PC-3 (cell line): ENCODE results near the gene DLGAP1. TPM values are rescaled to one million over a fixed set of nuclear protein-coding genes. Genes with fewer than 3 reads are reported as not detected.

Experiments used
- ATAC-seq: fragments of 200-7000 bp; cut with Tn5 transposase; 2 replicates; pipeline ENCODE4 v1.9.1; 2020; ENCODE audit warnings: mild to moderate bottlenecking, moderate library complexity
- BruUV-seq: library from RNA; stranded (reverse); fragments of 400-500 nt; replicated peaks from 2 replicates; lab custom pipeline; 2021; lab: Mats Ljungman, UMichigan
- CTCF ChIA-PET: fragments of 300-600 bp; sonication (Branson Sonifier 250); formaldehyde crosslinking; loops from one replicate; lab custom pipeline; 2022; ENCODE audit warnings: antibody characterized with exemption; lab: Charles Lee
- POLR2A ChIA-PET: fragments of 300-600 bp; sonication (Branson Sonifier 250); formaldehyde crosslinking; loops from one replicate; lab custom pipeline; 2022; ENCODE audit warnings: antibody characterized with exemption; ENCODE audit not compliant: unreplicated experiment; lab: Charles Lee
- DNase-seq: peaks from one replicate; pipeline ENCODE4 v3.0.0-alpha.2; 2015
- H2AFZ ChIP-seq: fragments of 300-600 bp; sonication (generic); 2 replicates; pipeline ENCODE4 v1.6.0; 2016; ENCODE audit warnings: antibody characterized with exemption, low read length
- H3F3A ChIP-seq: fragments of 300-600 bp; sonication (generic); one replicate; pipeline ENCODE4 v1.6.0; 2017; ENCODE audit warnings: antibody characterized with exemption, low read length, control low read depth, mild to moderate bottlenecking; ENCODE audit not compliant: unreplicated experiment
- H3K27ac ChIP-seq: fragments of 300-600 bp; sonication (generic); 2 replicates; pipeline ENCODE4 v1.5.1; 2016; ENCODE audit warnings: mild to moderate bottlenecking, low read length
- H3K27me3 ChIP-seq: fragments of 300-600 bp; sonication (generic); 2 replicates; pipeline ENCODE4 v1.6.1; 2016; ENCODE audit warnings: low read length, mixed read lengths
- H3K36me3 ChIP-seq: fragments of 300-600 bp; sonication (generic); 2 replicates; pipeline ENCODE4 v1.6.1; 2016; ENCODE audit warnings: low read depth, mixed run types, low read length, mixed read lengths
- H3K4me1 ChIP-seq: fragments of 300-600 bp; sonication (generic); 2 replicates; pipeline ENCODE4 v1.5.1; 2016; ENCODE audit warnings: low read length; ENCODE audit not compliant: insufficient read depth
- H3K4me2 ChIP-seq: fragments of 300-600 bp; sonication (generic); 2 replicates; pipeline ENCODE4 v1.6.0; 2016; ENCODE audit warnings: low read length
- H3K4me3 ChIP-seq: fragments of 300-600 bp; sonication (generic); 2 replicates; pipeline ENCODE4 v1.5.1; 2016; ENCODE audit warnings: mild to moderate bottlenecking, low read length, mixed read lengths
- H3K79me2 ChIP-seq: fragments of 300-600 bp; sonication (generic); 2 replicates; pipeline ENCODE4 v1.6.1; 2017; ENCODE audit warnings: low read length, mixed read lengths
- H3K9ac ChIP-seq: fragments of 300-600 bp; sonication (generic); 2 replicates; pipeline ENCODE4 v1.6.0; 2016; ENCODE audit warnings: mild to moderate bottlenecking, low read length
- H3K9me2 ChIP-seq: fragments of 300-600 bp; sonication (generic); replicated peaks from 2 replicates; pipeline ENCODE4 v1.6.1; 2016; ENCODE audit warnings: mixed run types, low read length, mixed read lengths
- H3K9me3 ChIP-seq: fragments of 300-600 bp; sonication (generic); 2 replicates; pipeline ENCODE4 v1.6.1; 2016; ENCODE audit warnings: low read length, mixed read lengths
- H4K20me1 ChIP-seq: fragments of 300-600 bp; sonication (generic); 2 replicates; pipeline ENCODE4 v1.6.1; 2016; ENCODE audit warnings: low read length, mixed read lengths
- CTCF ChIP-seq: fragments of 300-600 bp; sonication (generic); conservative IDR thresholded peaks from 2 replicates; pipeline ENCODE4 v1.5.1; 2017; ENCODE audit warnings: antibody characterized with exemption, low read depth, mild to moderate bottlenecking, low read length
- EZH2 ChIP-seq: fragments of 300-600 bp; sonication (generic); IDR thresholded peaks from one replicate; pipeline ENCODE4 v1.6.1; 2017; ENCODE audit warnings: antibody characterized with exemption, mild to moderate bottlenecking, low read length; ENCODE audit not compliant: unreplicated experiment
- EZH2phosphoT487 ChIP-seq: fragments of 300-600 bp; sonication (generic); IDR thresholded peaks from 2 replicates; pipeline ENCODE4 v1.6.1; 2018; ENCODE audit warnings: mild to moderate bottlenecking, antibody characterized with exemption, low read length, borderline replicate concordance
- intact Hi-C: fragments of 100-400 bp; cut with micrococcal nuclease; formaldehyde crosslinking; loops from 2 replicates; pipeline ENCODE4 v1.9.0; 2023
- total RNA-seq: library from RNA; depleted of rRNA; stranded (reverse); fragments of >200 nt; gene quantifications from 2 replicates; pipeline ENCODE4 v1.2.3, GENCODE V29; 2014

Gene DLGAP1
- total RNA-seq, 1 experiment from 2014 or later = not detected

- CTCF ChIA-PET = no interaction called here
Measured at GRCh38 chr18:3616142-3616541, 839.0 kb downstream of the DLGAP1 start.

DNA sequence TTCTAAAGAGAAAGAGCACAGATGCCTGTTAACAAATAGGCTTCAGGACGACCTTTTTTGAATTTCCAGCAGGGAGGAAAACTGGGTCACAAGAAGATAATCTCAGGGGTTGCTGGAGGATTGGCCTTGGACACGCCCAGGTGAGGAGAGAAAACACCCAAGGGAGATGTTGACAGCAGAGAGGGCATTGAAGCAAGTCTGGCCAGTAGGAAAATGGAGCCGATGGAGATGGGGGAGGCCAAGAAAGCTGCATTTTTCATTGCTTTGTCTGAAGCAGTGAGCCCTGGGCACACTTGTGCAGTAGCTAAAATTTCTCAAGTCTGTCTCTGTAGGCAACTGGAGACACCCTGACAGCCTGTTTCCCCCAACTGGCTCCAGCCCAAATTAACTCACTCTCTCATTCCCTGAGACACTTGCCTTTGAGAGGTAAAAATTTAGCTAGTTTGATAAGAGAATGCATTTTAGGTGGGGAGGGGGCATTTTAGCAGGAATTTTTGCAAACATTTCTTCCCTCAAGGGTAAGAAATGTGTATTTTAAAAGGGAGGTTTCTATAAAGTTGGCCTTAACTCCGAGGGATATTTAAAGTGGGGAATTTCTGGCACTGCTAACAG lies 839.6 kb downstream of the DLGAP1 start:
- no peak overlapping the region for H3K9ac ChIP-seq
- H2AFZ ChIP-seq = no peak overlapping the region
- no peak for TF ChIP-seq EZH2
- no peak for TF ChIP-seq EZH2phosphoT487
- no peak for TF ChIP-seq CTCF
- H3K4me2 ChIP-seq = no peak overlapping the region
- no peaks in the 10 kb centered on the region for H3K4me1 ChIP-seq
- ChIA-PET CTCF (no interaction called here), POLR2A (interaction anchor here (0.5 to 0.6 kb wide), 2 partner anchors 20 to 83 kb away, joined by 3 to 5 read pairs; no protein-coding TSS in a partner anchor)
- no peaks in the 10 kb centered on the region for H3F3A ChIP-seq
- intact Hi-C loops = no loop called here
- H3K27me3 ChIP-seq = no peaks in the 10 kb centered on the region
- no peaks in the 10 kb centered on the region for H3K79me2 ChIP-seq
- no peaks in the 10 kb centered on the region for H4K20me1 ChIP-seq
- DNase-seq (no peak), ATAC-seq (no peak)
- no TSS peak for BruUV-seq
- no peak overlapping the region for H3K27ac ChIP-seq
- no peaks in the 10 kb centered on the region for H3K9me3 ChIP-seq
- H3K9me2 ChIP-seq = no peaks in the 10 kb centered on the region
- H3K36me3 ChIP-seq = no peaks in the 10 kb centered on the region
- H3K4me3 ChIP-seq = no peak overlapping the region

More at GRCh38 chr18:3616142-3616541, 839.0 kb downstream of the DLGAP1 start:
- Histone ChIP-seq H3K79me2 (no peaks in the 10 kb centered on the region), H3K27ac (no peak overlapping the region), H2AFZ (no peak overlapping the region), H3F3A (no peaks in the 10 kb centered on the region), H3K4me2 (no peak overlapping the region), H3K9me2 (no peaks in the 10 kb centered on the region), H3K9me3 (no peaks in the 10 kb centered on the region), H3K4me1 (no peaks in the 10 kb centered on the region), H4K20me1 (no peaks in the 10 kb centered on the region), H3K27me3 (no peaks in the 10 kb centered on the region), H3K9ac (no peak overlapping the region), H3K36me3 (no peaks in the 10 kb centered on the region), H3K4me3 (no peak overlapping the region)
- DNase-seq (no peak), ATAC-seq (no peak)
- no TSS peak for BruUV-seq
- intact Hi-C loops = no loop called here
- POLR2A ChIA-PET = interaction anchor here (0.6 kb wide), 1 partner anchor 21 kb away, joined by 3 read pairs; no protein-coding TSS in a partner anchor
- TF ChIP-seq EZH2 (no peak), CTCF (no peak), EZH2phosphoT487 (no peak)

DNA sequence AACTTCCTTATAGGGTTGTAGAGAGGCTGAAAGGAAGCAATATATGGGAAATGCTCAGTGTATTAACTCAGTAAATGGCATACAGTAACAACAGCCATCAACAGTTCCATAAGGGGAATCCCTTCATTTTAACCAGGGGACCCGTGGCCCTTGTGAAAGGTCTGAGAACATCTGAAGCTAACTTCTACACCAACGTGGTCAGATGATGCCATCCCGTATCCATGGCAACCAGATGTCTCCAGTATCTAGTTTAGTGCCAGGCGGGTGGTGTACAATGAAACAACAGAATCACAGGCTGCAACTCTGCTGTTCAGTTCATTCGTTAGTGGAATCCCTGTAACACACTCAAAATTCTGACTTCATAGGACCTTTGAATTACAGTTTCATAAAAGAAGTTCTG lies 842.8 kb downstream of the DLGAP1 start:
- POLR2A ChIA-PET = interaction anchor here (0.6 kb wide), 1 partner anchor 10 kb away, joined by 3 read pairs; no protein-coding TSS in a partner anchor
- Histone ChIP-seq H4K20me1 (no peaks in the 10 kb centered on the region), H3K9me2 (no peaks in the 10 kb centered on the region), H2AFZ (no peak overlapping the region), H3K9me3 (no peaks in the 10 kb centered on the region), H3K4me3 (no peak overlapping the region), H3K27ac (no peak overlapping the region), H3K79me2 (no peaks in the 10 kb centered on the region), H3K4me2 (no peak overlapping the region), H3K27me3 (no peaks in the 10 kb centered on the region), H3K36me3 (no peaks in the 10 kb centered on the region), H3K4me1 (no peaks in the 10 kb centered on the region), H3K9ac (no peak overlapping the region), H3F3A (no peaks in the 10 kb centered on the region)
- TF ChIP-seq EZH2phosphoT487 (no peak), EZH2 (no peak), CTCF (no peak)
- intact Hi-C loops = no loop called here
- no TSS peak for BruUV-seq
- no peak for ATAC-seq
- CTCF ChIA-PET = no interaction called here
- DNase-seq = no peak
